ENCODE measurements around the gene PVALEF. TPM values are rescaled to one million over a fixed set of nuclear protein-coding genes. Genes with fewer than 3 reads are reported as not detected.

Gene PVALEF
- total RNA-seq, 4 donors from 2014 or later: not detected

DNA sequence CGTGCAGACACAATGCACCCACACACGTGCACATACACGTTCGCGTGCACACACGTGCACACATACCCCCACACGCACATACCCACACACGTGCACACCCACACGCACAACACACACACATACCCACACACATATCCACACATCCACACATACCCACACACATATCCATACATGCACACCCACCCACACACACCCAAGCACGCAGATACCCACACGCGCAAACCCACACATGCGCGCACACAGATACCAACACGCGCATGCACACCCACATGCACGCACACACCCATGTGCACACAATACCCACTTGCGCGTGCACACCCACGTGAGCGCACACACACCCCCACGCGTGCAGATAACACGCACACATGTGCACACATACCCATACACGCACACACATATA, 26.8 kb upstream of the PVALEF start:
- ATAC-seq (ENCODE audit: low FRiP score) (no peak), DNase-seq (ENCODE audit: low spot score) (no peak)
- TF ChIP-seq CTCF (IDR thresholded peaks at IDR 0.05): no peak

GRCh38 chr17:81139428-81139827, 25.9 kb upstream of the PVALEF start:
- TF ChIP-seq CTCF (IDR thresholded peaks at IDR 0.05): no peak
- no peak for DNase-seq (ENCODE audit: low spot score)
- no peak for ATAC-seq (ENCODE audit: low FRiP score)

GRCh38 chr17:81140018-81140417, 25.3 kb upstream of the PVALEF start:
- TF ChIP-seq CTCF (IDR thresholded peaks at IDR 0.05): no peak
- ATAC-seq (ENCODE audit: low FRiP score): no peak
- no peak for DNase-seq (ENCODE audit: low spot score)

- no peak for TF ChIP-seq CTCF (IDR thresholded peaks at IDR 0.05)
- DNase-seq (ENCODE audit: low spot score): no peak
- no peak for ATAC-seq (ENCODE audit: low FRiP score)
These were observed 24.6 kb upstream of the PVALEF start for GRCh38 chr17:81140695-81141094.

DNA sequence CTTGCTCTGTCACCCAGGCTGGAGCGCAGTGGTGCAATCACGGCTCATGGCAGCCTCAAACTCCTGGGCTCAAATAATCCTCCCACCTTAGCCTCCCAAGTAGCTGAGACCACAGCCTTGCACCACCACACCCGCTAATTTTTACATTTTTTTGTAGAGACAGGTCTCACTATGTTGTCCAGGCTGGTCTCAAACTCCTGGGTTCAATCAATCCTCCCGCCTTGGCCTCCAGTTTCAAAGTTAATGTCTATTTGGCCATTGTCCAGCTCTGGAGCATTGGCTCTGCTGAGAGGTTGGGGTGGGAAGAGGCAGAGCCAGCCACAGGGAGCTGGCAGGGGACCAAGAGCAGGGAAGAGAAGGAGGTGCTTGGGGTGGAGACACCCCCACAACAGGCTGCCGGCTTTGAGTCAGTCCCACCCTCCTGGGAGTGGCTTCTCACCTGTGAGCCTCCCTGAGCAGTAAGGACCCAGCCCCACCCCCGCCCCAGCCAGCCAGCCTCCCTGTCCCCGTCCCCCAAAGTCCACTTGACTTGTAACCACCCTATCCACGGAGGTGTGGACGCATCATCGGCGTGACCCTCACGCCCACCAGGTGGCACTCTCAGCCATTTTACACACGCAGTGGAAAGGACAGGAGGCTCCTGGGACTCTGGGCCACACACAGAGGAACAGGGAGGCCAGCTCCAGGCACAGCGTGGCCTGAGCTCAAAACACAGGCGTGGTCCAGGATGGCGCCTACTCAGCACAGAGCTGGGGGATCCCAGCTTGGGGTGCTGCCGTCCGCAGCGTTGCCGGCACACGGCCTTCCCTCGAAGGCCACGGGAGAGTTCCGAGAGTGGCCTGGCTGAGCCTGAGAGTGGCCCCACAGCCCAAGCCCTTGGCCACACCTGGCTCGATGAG, 22.8 kb upstream of the PVALEF start:
- no peak for TF ChIP-seq CTCF (IDR thresholded peaks at IDR 0.05)
- ATAC-seq (ENCODE audit: low FRiP score) (peak; percentile 46), DNase-seq (ENCODE audit: low spot score) (peak; percentile 60)

DNA sequence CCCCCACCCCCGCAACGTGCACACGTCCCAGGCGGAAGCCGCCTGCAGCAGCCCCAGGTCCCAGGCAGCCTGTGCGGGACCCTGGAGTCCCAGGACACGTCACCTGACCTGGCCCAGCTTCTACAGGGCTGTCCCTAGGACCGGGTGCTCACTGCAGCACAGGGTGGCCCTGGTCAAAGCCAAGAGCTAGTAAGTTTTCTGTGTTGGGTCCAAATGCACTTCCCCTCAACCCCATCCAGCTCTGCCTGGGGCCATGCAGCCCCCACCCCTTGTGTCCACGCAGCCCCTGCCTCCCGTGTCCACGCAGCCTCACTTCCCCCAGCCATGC, 22.1 kb upstream of the PVALEF start:
- no peak for DNase-seq (ENCODE audit: low spot score)
- no peak for ATAC-seq (ENCODE audit: low FRiP score)
- no peak for TF ChIP-seq CTCF (IDR thresholded peaks at IDR 0.05)
